ENCODE data around the gene CHRND. TPM values are rescaled to one million over a fixed set of nuclear protein-coding genes. Genes with fewer than 3 reads are reported as not detected.
"Not testable (repeated sequence)": the region's sequence is repeated elsewhere in the genome, so short reads cannot be mapped to it uniquely, and the experiment has no call there.

CHRND gene
- polyA plus RNA-seq, 4 donors: 0.31 to 0.92 (median 0.74) TPM

- no peak for DNase-seq (ENCODE audit: low read depth in 4 of 4, low spot score in 2 of 4)
Measured at GRCh38 chr2:232524771-232525170, 1.2 kb upstream of the CHRND start.

- no peak for DNase-seq (ENCODE audit: low read depth in 4 of 4, low spot score in 2 of 4)
Measured at GRCh38 chr2:232525199-232525598, 761 bp upstream of the CHRND start.

- no peak for DNase-seq (ENCODE audit: low read depth in 4 of 4, low spot score in 2 of 4)
Measured at GRCh38 chr2:232526372-232526941, 497 bp downstream of the CHRND start.

GRCh38 chr2:232527905-232528470 is 2.0 kb downstream of the CHRND start:
- no peak for DNase-seq (ENCODE audit: low read depth in 4 of 4, low spot score in 2 of 4)

- no peak for DNase-seq (ENCODE audit: low read depth in 4 of 4, low spot score in 2 of 4)
Measured at GRCh38 chr2:232528746-232529460, 2.9 kb downstream of the CHRND start.

GRCh38 chr2:232529806-232530547 is 4.0 kb downstream of the CHRND start:
- DNase-seq (ENCODE audit: low read depth in 4 of 4, low spot score in 2 of 4): no peak

GRCh38 chr2:232530626-232531260 is 4.8 kb downstream of the CHRND start:
- DNase-seq (ENCODE audit: low read depth in 4 of 4, low spot score in 2 of 4): no peak

GRCh38 chr2:232532419-232532818 is 6.5 kb downstream of the CHRND start:
- no peak for DNase-seq (ENCODE audit: low read depth in 4 of 4, low spot score in 2 of 4)

- DNase-seq (ENCODE audit: low read depth in 4 of 4, low spot score in 2 of 4): not testable (repeated sequence)
Measured at GRCh38 chr2:232532821-232533220, 6.9 kb downstream of the CHRND start.

GRCh38 chr2:232533944-232534710 is 8.2 kb downstream of the CHRND start:
- no peak for DNase-seq (ENCODE audit: low read depth in 4 of 4, low spot score in 2 of 4)

GRCh38 chr2:232534940-232535651 is 9.1 kb downstream of the CHRND start:
- DNase-seq (ENCODE audit: low read depth in 4 of 4, low spot score in 2 of 4): no peak

GRCh38 chr2:232535761-232536530 is 10.0 kb downstream of the CHRND start:
- DNase-seq (ENCODE audit: low read depth in 4 of 4, low spot score in 2 of 4): no peak

GRCh38 chr2:232537079-232537478 is 11.1 kb downstream of the CHRND start:
- DNase-seq (ENCODE audit: low read depth in 4 of 4, low spot score in 2 of 4): no peak

- no peak for DNase-seq (ENCODE audit: low read depth in 4 of 4, low spot score in 2 of 4)
Measured at GRCh38 chr2:232537499-232537898, 11.5 kb downstream of the CHRND start.

GRCh38 chr2:232538671-232539070 is 12.7 kb downstream of the CHRND start:
- DNase-seq (ENCODE audit: low read depth in 4 of 4, low spot score in 2 of 4): no peak

GRCh38 chr2:232539298-232540231 is 13.6 kb downstream of the CHRND start, which contains the start of gene CHRNG:
Gene CHRNG, plus strand, starts transcription at chr2:232539692. Its CDS starts 56 bp downstream, at chr2:232539748.
- no peak for DNase-seq (ENCODE audit: low read depth in 4 of 4, low spot score in 2 of 4)

- DNase-seq (ENCODE audit: low read depth in 4 of 4, low spot score in 2 of 4): no peak
Measured at GRCh38 chr2:232540441-232541041, 14.6 kb downstream of the CHRND start.

All from left renal cortex interstitium (tissue), 4 donors.